Chondrocyte (in vitro differentiated cells): ENCODE data around the gene DAND5. TPM values are rescaled to one million over a fixed set of nuclear protein-coding genes. Genes with fewer than 3 reads are reported as not detected.

Source experiments
- DNase-seq: peaks from one replicate; pipeline ENCODE4 v3.0.0; 2021; ENCODE audit warnings: mixed read lengths, low spot score
- H3K27ac Mint-ChIP-seq: one replicate; pipeline ENCODE4 v1.8.0; 2021; ENCODE audit warnings: mild to moderate bottlenecking, moderate library complexity, mixed read lengths; ENCODE audit not compliant: unreplicated experiment
- H3K27me3 Mint-ChIP-seq: 2 replicates; pipeline ENCODE4 v1.8.0; 2021; ENCODE audit warnings: low read depth, mixed read lengths
- H3K36me3 Mint-ChIP-seq: 2 replicates; pipeline ENCODE4 v1.8.0; 2021; ENCODE audit warnings: low read depth, mixed read lengths
- H3K4me1 Mint-ChIP-seq: 2 replicates; pipeline ENCODE4 v1.8.0; 2021; ENCODE audit warnings: low read depth, mild to moderate bottlenecking, mixed read lengths
- H3K4me3 Mint-ChIP-seq: one replicate; pipeline ENCODE4 v1.8.0; 2021; ENCODE audit warnings: mild to moderate bottlenecking, moderate library complexity, mixed read lengths; ENCODE audit not compliant: unreplicated experiment
- H3K9me3 Mint-ChIP-seq: 2 replicates; pipeline ENCODE4 v1.8.0; 2021; ENCODE audit warnings: low read depth, mixed read lengths
- CTCF ChIP-seq: fragments of 200-600 bp; sonication (generic); IDR thresholded peaks from 2 replicates; pipeline ENCODE4 v1.5.0; 2021; ENCODE audit warnings: antibody characterized with exemption, mild to moderate bottlenecking, moderate library complexity
- total RNA-seq: library from RNA; stranded (reverse); gene quantifications from 3 replicates; pipeline ENCODE4 v1.2.1, GENCODE V29; 2021

Gene DAND5
- total RNA-seq, 1 donor from 2014 or later, result 0.57 TPM

- H3K4me1 Mint-ChIP-seq, result peaks cover 9% of the 10 kb centered on the region
- H3K9me3 Mint-ChIP-seq, result no peaks in the 10 kb centered on the region
- DNase-seq, result no peak
- H3K36me3 Mint-ChIP-seq, result no peaks in the 10 kb centered on the region
- H3K4me3 Mint-ChIP-seq, result no peak overlapping the region
- TF ChIP-seq CTCF, result no peak
- no peaks in the 10 kb centered on the region for H3K27me3 Mint-ChIP-seq
- H3K27ac Mint-ChIP-seq, result no peak overlapping the region
Observed at GRCh38 chr19:12987781-12988180, 18.4 kb downstream of the DAND5 start.

GRCh38 chr19:12990431-12990830, 21.1 kb downstream of the DAND5 start:
- no peaks in the 10 kb centered on the region for H3K36me3 Mint-ChIP-seq
- H3K27me3 Mint-ChIP-seq, result no peaks in the 10 kb centered on the region
- no peak for DNase-seq
- no peaks in the 10 kb centered on the region for H3K9me3 Mint-ChIP-seq
- no peak overlapping the region for H3K4me3 Mint-ChIP-seq
- peaks cover 7% of the 10 kb centered on the region for H3K4me1 Mint-ChIP-seq
- H3K27ac Mint-ChIP-seq, result no peak overlapping the region
- TF ChIP-seq CTCF, result no peak

- Mint-ChIP-seq H3K4me1 (peaks cover 5% of the 10 kb centered on the region), H3K4me3 (no peak overlapping the region), H3K9me3 (no peaks in the 10 kb centered on the region), H3K27me3 (no peaks in the 10 kb centered on the region), H3K27ac (no peak overlapping the region), H3K36me3 (no peaks in the 10 kb centered on the region)
- no peak for DNase-seq
- no peak for TF ChIP-seq CTCF
Observed at GRCh38 chr19:12990853-12991252, 21.5 kb downstream of the DAND5 start.

- H3K27me3 Mint-ChIP-seq, result no peaks in the 10 kb centered on the region
- DNase-seq, result no peak
- no peaks in the 10 kb centered on the region for H3K9me3 Mint-ChIP-seq
- H3K4me3 Mint-ChIP-seq, result no peak overlapping the region
- peaks cover 7% of the 10 kb centered on the region for H3K4me1 Mint-ChIP-seq
- H3K36me3 Mint-ChIP-seq, result no peaks in the 10 kb centered on the region
- no peak overlapping the region for H3K27ac Mint-ChIP-seq
- TF ChIP-seq CTCF, result no peak
Observed at GRCh38 chr19:12991296-12991695, 21.9 kb downstream of the DAND5 start.

- H3K27me3 Mint-ChIP-seq, result no peaks in the 10 kb centered on the region
- peaks cover 18% of the 10 kb centered on the region for H3K4me1 Mint-ChIP-seq
Observed at GRCh38 chr19:12992729-12993128, 23.4 kb downstream of the DAND5 start.

More at GRCh38 chr19:12992729-12993128, 23.4 kb downstream of the DAND5 start:
- no peak overlapping the region for H3K4me3 Mint-ChIP-seq
- H3K27ac Mint-ChIP-seq, result no peak overlapping the region
- DNase-seq, result no peak
- H3K36me3 Mint-ChIP-seq, result no peaks in the 10 kb centered on the region
- H3K9me3 Mint-ChIP-seq, result no peaks in the 10 kb centered on the region
- TF ChIP-seq CTCF, result no peak
